GM23338 (cell line): Measurements from ENCODE around the gene SMIM9. TPM values are rescaled to one million over a fixed set of nuclear protein-coding genes. Genes with fewer than 3 reads are reported as not detected.

Source experiments
- ATAC-seq: fragments of 200-7000 bp; cut with Tn5 transposase; 3 replicates; pipeline ENCODE4 v1.9.1; 2020
- DNase-seq: peaks from one replicate; pipeline ENCODE4 v3.0.0-alpha.2; 2015; ENCODE audit warnings: low spot score
- H2AFZ ChIP-seq: fragments of 200-600 bp; sonication (generic); 2 replicates; pipeline ENCODE4 v1.8.0; 2016; ENCODE audit warnings: antibody characterized with exemption, mild to moderate bottlenecking, moderate library complexity
- H3F3A ChIP-seq: fragments of 200-600 bp; sonication (generic); replicated peaks from 2 replicates; pipeline ENCODE4 v1.8.0; 2017; ENCODE audit warnings: antibody characterized with exemption, mixed run types, low read depth
- H3K27ac ChIP-seq: fragments of 200-600 bp; sonication (generic); 2 replicates; pipeline ENCODE4 v1.6.1; 2016; ENCODE audit warnings: low read depth
- H3K27me3 ChIP-seq: fragments of 200-600 bp; sonication (generic); 2 replicates; pipeline ENCODE4 v1.8.0; 2016; ENCODE audit warnings: mild to moderate bottlenecking, mixed run types, moderate library complexity; ENCODE audit not compliant: insufficient read depth
- H3K36me3 ChIP-seq: fragments of 200-600 bp; sonication (generic); 2 replicates; pipeline ENCODE4 v1.8.0; 2016; ENCODE audit warnings: mild to moderate bottlenecking; ENCODE audit not compliant: insufficient read depth
- H3K4me1 ChIP-seq: fragments of 200-600 bp; sonication (generic); 2 replicates; pipeline ENCODE4 v1.8.0; 2016; ENCODE audit warnings: mild to moderate bottlenecking, moderate library complexity; ENCODE audit not compliant: insufficient read depth
- H3K4me2 ChIP-seq: fragments of 200-600 bp; sonication (generic); 2 replicates; pipeline ENCODE4 v1.7.1; 2017; ENCODE audit warnings: mixed run types
- H3K4me3 ChIP-seq: fragments of 200-600 bp; sonication (generic); 2 replicates; pipeline ENCODE4 v1.6.1; 2016; ENCODE audit warnings: mixed run types
- H3K79me2 ChIP-seq: fragments of 200-600 bp; sonication (generic); replicated peaks from 2 replicates; pipeline ENCODE4 v1.8.0; 2017; ENCODE audit warnings: mild to moderate bottlenecking; ENCODE audit not compliant: insufficient read depth
- H3K9me2 ChIP-seq: fragments of 200-600 bp; sonication (generic); 2 replicates; pipeline ENCODE4 v1.8.0; 2017; ENCODE audit not compliant: insufficient read depth
- H4K20me1 ChIP-seq: fragments of 200-600 bp; sonication (generic); replicated peaks from 2 replicates; pipeline ENCODE4 v1.8.0; 2017; ENCODE audit warnings: mild to moderate bottlenecking; ENCODE audit not compliant: insufficient read depth
- H3K27ac Mint-ChIP-seq: 2 replicates; pipeline ENCODE4 v1.8.0; 2020; ENCODE audit warnings: inconsistent platforms, mild to moderate bottlenecking, moderate library complexity, mixed read lengths
- H3K27me3 Mint-ChIP-seq: 3 replicates; pipeline ENCODE4 v1.8.0; 2022; ENCODE audit warnings: low read depth, mild to moderate bottlenecking, moderate library complexity, mixed read lengths, inconsistent platforms; ENCODE audit not compliant: insufficient read depth, poor library complexity
- H3K36me3 Mint-ChIP-seq: 3 replicates; pipeline ENCODE4 v1.8.0; 2021; ENCODE audit warnings: low read depth, mild to moderate bottlenecking, inconsistent platforms, moderate library complexity, mixed read lengths
- H3K4me1 Mint-ChIP-seq: 3 replicates; pipeline ENCODE4 v1.8.0; 2020; ENCODE audit warnings: mild to moderate bottlenecking, inconsistent platforms, mixed read lengths
- H3K4me3 Mint-ChIP-seq: 3 replicates; pipeline ENCODE4 v1.8.0; 2021; ENCODE audit warnings: moderate library complexity, mild to moderate bottlenecking, inconsistent platforms, mixed read lengths
- H3K9me3 Mint-ChIP-seq: 3 replicates; pipeline ENCODE4 v1.8.0; 2020; ENCODE audit warnings: moderate library complexity, mild to moderate bottlenecking, inconsistent platforms, mixed read lengths
- CREB1 ChIP-seq: fragments of 250-450 bp; sonication (Bioruptor Pico); IDR thresholded peaks from 2 replicates; pipeline ENCODE4 v1.5.0; 2020; ENCODE audit warnings: low read depth, mild to moderate bottlenecking, moderate library complexity
- CTCF ChIP-seq, 2 experiments: fragments of 200-600 bp in 1 of 2; sonication (generic) in 1 of 2; conservative IDR thresholded peaks; 2 replicates each; pipeline versions ENCODE4 v1.5.1 to v1.6.1; 2016 to 2017; ENCODE audit warnings: antibody characterized with exemption in 2 of 2, low read depth in 2 of 2, mild to moderate bottlenecking in 2 of 2, moderate library complexity in 1 of 2
- ETS1 ChIP-seq: IDR thresholded peaks from 2 replicates; pipeline ENCODE4 v1.6.1; 2016; ENCODE audit warnings: antibody characterized with exemption
- EZH2 ChIP-seq: fragments of 200-600 bp; sonication (generic); IDR thresholded peaks from one replicate; pipeline ENCODE4 v1.8.0; 2017; ENCODE audit warnings: antibody characterized with exemption, mild to moderate bottlenecking, low read depth; ENCODE audit not compliant: unreplicated experiment
- EZH2phosphoT487 ChIP-seq: fragments of 200-600 bp; sonication (generic); IDR thresholded peaks from one replicate; pipeline ENCODE4 v1.8.1; 2018; ENCODE audit warnings: antibody characterized with exemption; ENCODE audit not compliant: unreplicated experiment
- JUNB ChIP-seq: IDR thresholded peaks from one replicate; pipeline ENCODE4 v1.6.1; 2016; ENCODE audit warnings: antibody characterized with exemption; ENCODE audit not compliant: unreplicated experiment
- NANOG ChIP-seq: IDR thresholded peaks from 2 replicates; pipeline ENCODE4 v1.6.1; 2016; ENCODE audit warnings: antibody characterized with exemption, borderline replicate concordance
- REST ChIP-seq: IDR thresholded peaks from one replicate; pipeline ENCODE4 v1.6.1; 2018; ENCODE audit warnings: antibody characterized with exemption; ENCODE audit not compliant: unreplicated experiment
- STAT1 ChIP-seq: IDR thresholded peaks from one replicate; pipeline ENCODE4 v1.6.1; 2016; ENCODE audit warnings: antibody characterized with exemption; ENCODE audit not compliant: unreplicated experiment
- ZNF114 ChIP-seq: fragments of 250-450 bp; sonication (Bioruptor Pico); IDR thresholded peaks from 2 replicates; pipeline ENCODE4 v1.5.0; 2020; ENCODE audit warnings: mild to moderate bottlenecking, moderate library complexity
- polyA plus RNA-seq: library from polyadenylated mRNA; unstranded; fragments of >200 nt; fragmentation: Nextera tagmentation; extraction: Ambion mirVana; gene quantifications from 2 replicates; pipeline ENCODE4 v1.2.1, GENCODE V29; 2016
- total RNA-seq: library from RNA; depleted of rRNA; stranded (reverse); fragments of >200 nt; shearing (Covaris generic); gene quantifications from 2 replicates; pipeline ENCODE4 v1.2.3, GENCODE V29; 2014

SMIM9 gene
- total and polyA plus RNA-seq, 2 experiments from 2014 or later: not detected

- Histone ChIP-seq H3K9me2 (no peaks in the 10 kb centered on the region), H4K20me1 (no peaks in the 10 kb centered on the region), H3K27me3 (no peaks in the 10 kb centered on the region), H3K4me1 (no peaks in the 10 kb centered on the region; the same call in none of the 2 replicates), H3K79me2 (no peaks in the 10 kb centered on the region), H3K4me3 (no peak overlapping the region), H3K36me3 (no peaks in the 10 kb centered on the region), H2AFZ (no peak overlapping the region), H3F3A (no peaks in the 10 kb centered on the region), H3K4me2 (no peak overlapping the region), H3K27ac (no peak overlapping the region)
- no peak overlapping the region for H3K27ac Mint-ChIP-seq
- peaks cover 23% of the 10 kb centered on the region for H3K4me1 Mint-ChIP-seq
- DNase-seq (no peak), ATAC-seq (no peak)
- no peaks in the 10 kb centered on the region for H3K9me3 Mint-ChIP-seq
- H3K27me3 Mint-ChIP-seq: no peaks in the 10 kb centered on the region
- H3K4me3 Mint-ChIP-seq: no peak overlapping the region
- TF ChIP-seq CREB1 (no peak), EZH2phosphoT487 (no peak), STAT1 (no peak)
- peaks cover 2% of the 10 kb centered on the region; the same call in 1 of the 3 replicates for H3K36me3 Mint-ChIP-seq
Observed at GRCh38 chrX:154785716-154786115, 48.7 kb downstream of the SMIM9 start.

- Histone ChIP-seq H3F3A (no peaks in the 10 kb centered on the region), H3K79me2 (no peaks in the 10 kb centered on the region), H3K9me2 (no peaks in the 10 kb centered on the region), H3K4me3 (no peak overlapping the region), H3K27me3 (no peaks in the 10 kb centered on the region), H4K20me1 (no peaks in the 10 kb centered on the region), H3K36me3 (no peaks in the 10 kb centered on the region), H3K27ac (no peak overlapping the region), H2AFZ (no peak overlapping the region), H3K4me1 (no peaks in the 10 kb centered on the region; the same call in 1 of the 2 replicates), H3K4me2 (no peak overlapping the region)
- peaks cover 14% of the 10 kb centered on the region for H3K4me1 Mint-ChIP-seq
- H3K36me3 Mint-ChIP-seq: peaks cover 4% of the 10 kb centered on the region; the same call in 1 of the 3 replicates
- no peaks in the 10 kb centered on the region for H3K9me3 Mint-ChIP-seq
- H3K27me3 Mint-ChIP-seq: no peaks in the 10 kb centered on the region
- no peak for DNase-seq
- no peak overlapping the region for H3K27ac Mint-ChIP-seq
- no peak for ATAC-seq
- no peak overlapping the region for H3K4me3 Mint-ChIP-seq
- TF ChIP-seq ZNF114 (CRISPR knock-in tag) (no peak), CREB1 (no peak), EZH2 (no peak), STAT1 (no peak), CTCF (conservative IDR thresholded peaks at IDR 0.05; ENCODE audit: low read depth in 2 of 2) (no peak), NANOG (no peak), EZH2phosphoT487 (no peak), REST (no peak), JUNB (no peak), ETS1 (no peak)
Observed at GRCh38 chrX:154784149-154784995, 50.1 kb downstream of the SMIM9 start.
